GM19455 (cell line): ENCODE results near the gene MKI67.
A peak's percentile ranks its signal among the peaks of the same experiment; 100 is the strongest.
"Not testable (repeated sequence)": the region's sequence is repeated elsewhere in the genome, so short reads cannot be mapped to it uniquely, and the experiment has no call there.

Source experiments
- ATAC-seq: cut with Tn5 transposase; IDR thresholded peaks from one replicate; pipeline ENCODE4 v1.9.1; 2021; ENCODE audit not compliant: unreplicated experiment

MKI67 gene

GRCh38 chr10:128150561-128150960 lies 24.3 kb upstream of the MKI67 start:
- ATAC-seq, result no peak

- ATAC-seq, result peak; percentile 90
These were observed 23.8 kb upstream of the MKI67 start for GRCh38 chr10:128150045-128150493.

GRCh38 chr10:128149267-128150014 lies 23.2 kb upstream of the MKI67 start:
- no peak for ATAC-seq

- no peak for ATAC-seq
These were observed 21.4 kb upstream of the MKI67 start for GRCh38 chr10:128147669-128148068.

- no peak for ATAC-seq
These were observed 20.8 kb upstream of the MKI67 start for GRCh38 chr10:128147064-128147463.

GRCh38 chr10:128144547-128144946 lies 18.3 kb upstream of the MKI67 start:
- ATAC-seq, result no peak

- ATAC-seq, result no peak
These were observed 17.3 kb upstream of the MKI67 start for GRCh38 chr10:128143531-128143930.

GRCh38 chr10:128140425-128140824 lies 14.2 kb upstream of the MKI67 start:
- no peak for ATAC-seq

GRCh38 chr10:128138429-128138828 lies 12.2 kb upstream of the MKI67 start:
- not testable (repeated sequence) for ATAC-seq

GRCh38 chr10:128137877-128138276 lies 11.7 kb upstream of the MKI67 start:
- ATAC-seq, result no peak

GRCh38 chr10:128130051-128130450 lies 3.8 kb upstream of the MKI67 start:
- ATAC-seq, result no peak

- ATAC-seq, result no peak
These were observed 2.4 kb upstream of the MKI67 start for GRCh38 chr10:128128582-128128981.

- ATAC-seq, result no peak
These were observed 743 bp downstream of the MKI67 start for GRCh38 chr10:128125416-128125943.

GRCh38 chr10:128124813-128125403 lies 1.3 kb downstream of the MKI67 start:
- ATAC-seq, result no peak

GRCh38 chr10:128123846-128124245 lies 2.4 kb downstream of the MKI67 start:
- no peak for ATAC-seq

GRCh38 chr10:128122931-128123330 lies 3.3 kb downstream of the MKI67 start:
- no peak for ATAC-seq

GRCh38 chr10:128121750-128122412 lies 4.3 kb downstream of the MKI67 start:
- no peak for ATAC-seq

- ATAC-seq, result no peak
These were observed 9.2 kb downstream of the MKI67 start for GRCh38 chr10:128116851-128117615.

- ATAC-seq, result no peak
These were observed 10.0 kb downstream of the MKI67 start for GRCh38 chr10:128116187-128116586.

- no peak for ATAC-seq
These were observed 10.9 kb downstream of the MKI67 start for GRCh38 chr10:128115356-128115755.

- no peak for ATAC-seq
These were observed 11.3 kb downstream of the MKI67 start for GRCh38 chr10:128114901-128115300.
